Stomach (tissue), 9 donors: ENCODE measurements around the gene NLRP11. TPM values are rescaled to one million over a fixed set of nuclear protein-coding genes. Genes with fewer than 3 reads are reported as not detected.

Experiments
- DNase-seq, 2 donors: peaks; one replicate each; pipeline versions ENCODE4 v3.0.0 to v3.0.0-alpha.2; 2013 to 2019
- H3K27ac ChIP-seq, 5 donors: fragments of 200-600 bp in 4 of 5; sonication (generic) in 4 of 5; one replicate each; pipeline ENCODE4 v1.5.1; 2013 to 2019; ENCODE audit warnings: mild to moderate bottlenecking in 1 of 5, moderate library complexity in 1 of 5
- H3K27me3 ChIP-seq, 3 donors: fragments of 200-600 bp; sonication (generic); one replicate each; pipeline ENCODE4 v1.5.1; 2017 to 2019; ENCODE audit warnings: mixed run types in 1 of 3
- H3K36me3 ChIP-seq, 4 donors: fragments of 200-600 bp; sonication (generic); 1 replicate in 3 of 4; 2 replicates in 1 of 4; pipeline ENCODE4 v1.5.1; 2016 to 2019
- H3K4me1 ChIP-seq, 4 donors: fragments of 200-600 bp; sonication (generic); one replicate each; pipeline ENCODE4 v1.5.1; 2016 to 2019
- H3K4me3 ChIP-seq, 4 donors: fragments of 200-600 bp; sonication (generic) in 3 of 4; one replicate each; pipeline ENCODE4 v1.5.1; 2016 to 2019; ENCODE audit warnings: mild to moderate bottlenecking in 1 of 4
- H3K9me3 ChIP-seq, 4 donors: fragments of 200-600 bp; sonication (generic); one replicate each; pipeline ENCODE4 v1.5.1; 2016 to 2019
- EP300 ChIP-seq: sonication (generic); formaldehyde crosslinking; IDR thresholded peaks from one replicate; pipeline ENCODE4 v1.6.1; 2017; ENCODE audit warnings: antibody characterized with exemption
- POLR2A ChIP-seq, 4 donors: fragments of 450-650 bp; IDR thresholded peaks; one replicate each; pipeline ENCODE4 v1.6.1; 2016; ENCODE audit warnings: antibody characterized with exemption in 4 of 4, control low read depth in 2 of 4, mild to moderate bottlenecking in 1 of 4, moderate library complexity in 1 of 4
- POLR2AphosphoS5 ChIP-seq, 3 donors: sonication (generic); formaldehyde crosslinking; IDR thresholded peaks; one replicate each; pipeline ENCODE4 v1.6.1; 2016; ENCODE audit warnings: antibody characterized with exemption in 3 of 3
- WGBS, 5 donors: extraction: QIAGEN DNeasy Blood & Tissue Kit in 3 of 5; methylation state at CpG; one replicate each; pipeline versions ENCODE4 v1.1.5 to v1.1.7; 2013 to 2018; 5-methylcytosine and 5-hydroxymethylcytosine counted together
- intact Hi-C: fragments of 100-400 bp; cut with DNase I; formaldehyde crosslinking; loops from one replicate; pipeline ENCODE4 v1.15.1; 2023; ENCODE audit warnings: low total_unique reads
- polyA plus RNA-seq, 3 donors: library from polyadenylated mRNA; stranded (reverse); fragments of 200-250 nt; gene quantifications; one replicate each; pipeline ENCODE4 v1.2.3, GENCODE V29; 2013
- total RNA-seq, 5 donors: library from RNA; depleted of rRNA; stranded (reverse); fragments of >200 nt; gene quantifications; one replicate each; pipeline versions ENCODE4 v1.1.0 to v1.2.3, GENCODE V29; 2014 to 2016
- TF ChIP-seq, protein P1 (sequence below), 7 experiments: fragments of 450-650 bp in 4 of 7; fragments of 200-600 bp in 3 of 7; sonication (generic) in 3 of 7; IDR thresholded peaks; one replicate each; pipeline ENCODE4 v1.5.1; 2016 to 2019; ENCODE audit warnings: antibody characterized with exemption in 7 of 7, control low read depth in 2 of 7, mild to moderate bottlenecking in 1 of 7
- donor health status: healthy with polysubstance abuse.
- donor health status: Bipolar disorder and iron deficiency.
- donor health status: healthy.

Gene NLRP11
- total and polyA plus RNA-seq, 8 donors = 0.03 to 0.12 TPM; not detected in 6

GRCh38 chr19:55857149-55857548 is 25.4 kb upstream of the NLRP11 start:
- intact Hi-C loops = no loop called here
- DNase-seq = no peak
- H3K4me3 ChIP-seq = no peak overlapping the region
- no peaks in the 10 kb centered on the region for H3K27me3 ChIP-seq
- no peaks in the 10 kb centered on the region for H3K4me1 ChIP-seq
- 67 to 79% (median 70%) methylated on average over 4 of the region's 4 CpGs for WGBS, 5 donors
- no peaks in the 10 kb centered on the region for H3K36me3 ChIP-seq
- H3K27ac ChIP-seq = no peak overlapping the region
- no peak for TF ChIP-seq POLR2AphosphoS5 (IDR thresholded peaks at IDR 0.05)
- TF ChIP-seq, protein P1, sequence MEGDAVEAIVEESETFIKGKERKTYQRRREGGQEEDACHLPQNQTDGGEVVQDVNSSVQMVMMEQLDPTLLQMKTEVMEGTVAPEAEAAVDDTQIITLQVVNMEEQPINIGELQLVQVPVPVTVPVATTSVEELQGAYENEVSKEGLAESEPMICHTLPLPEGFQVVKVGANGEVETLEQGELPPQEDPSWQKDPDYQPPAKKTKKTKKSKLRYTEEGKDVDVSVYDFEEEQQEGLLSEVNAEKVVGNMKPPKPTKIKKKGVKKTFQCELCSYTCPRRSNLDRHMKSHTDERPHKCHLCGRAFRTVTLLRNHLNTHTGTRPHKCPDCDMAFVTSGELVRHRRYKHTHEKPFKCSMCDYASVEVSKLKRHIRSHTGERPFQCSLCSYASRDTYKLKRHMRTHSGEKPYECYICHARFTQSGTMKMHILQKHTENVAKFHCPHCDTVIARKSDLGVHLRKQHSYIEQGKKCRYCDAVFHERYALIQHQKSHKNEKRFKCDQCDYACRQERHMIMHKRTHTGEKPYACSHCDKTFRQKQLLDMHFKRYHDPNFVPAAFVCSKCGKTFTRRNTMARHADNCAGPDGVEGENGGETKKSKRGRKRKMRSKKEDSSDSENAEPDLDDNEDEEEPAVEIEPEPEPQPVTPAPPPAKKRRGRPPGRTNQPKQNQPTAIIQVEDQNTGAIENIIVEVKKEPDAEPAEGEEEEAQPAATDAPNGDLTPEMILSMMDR (IDR thresholded peaks at IDR 0.05) = no peak
- no peak for TF ChIP-seq EP300
- no peak for TF ChIP-seq POLR2A (IDR thresholded peaks at IDR 0.05)
- peaks cover 0 to 16% (median 3%) of the 10 kb centered on the region in 4 donors for H3K9me3 ChIP-seq

- no peak for DNase-seq
- Histone ChIP-seq H3K9me3 (peaks cover 0 to 13% (median 3%) of the 10 kb centered on the region in 4 donors), H3K27me3 (no peaks in the 10 kb centered on the region), H3K36me3 (no peaks in the 10 kb centered on the region), H3K4me1 (no peaks in the 10 kb centered on the region), H3K4me3 (no peak overlapping the region), H3K27ac (no peak overlapping the region)
- TF ChIP-seq, protein P1 (IDR thresholded peaks at IDR 0.05) = no peak
- TF ChIP-seq EP300 = no peak
- intact Hi-C loops = no loop called here
- WGBS, 5 donors = 62 to 77% (median 70%) methylated on average over 1 of the region's 1 CpG
These were observed 23.4 kb upstream of the NLRP11 start for GRCh38 chr19:55855160-55855559.

DNA sequence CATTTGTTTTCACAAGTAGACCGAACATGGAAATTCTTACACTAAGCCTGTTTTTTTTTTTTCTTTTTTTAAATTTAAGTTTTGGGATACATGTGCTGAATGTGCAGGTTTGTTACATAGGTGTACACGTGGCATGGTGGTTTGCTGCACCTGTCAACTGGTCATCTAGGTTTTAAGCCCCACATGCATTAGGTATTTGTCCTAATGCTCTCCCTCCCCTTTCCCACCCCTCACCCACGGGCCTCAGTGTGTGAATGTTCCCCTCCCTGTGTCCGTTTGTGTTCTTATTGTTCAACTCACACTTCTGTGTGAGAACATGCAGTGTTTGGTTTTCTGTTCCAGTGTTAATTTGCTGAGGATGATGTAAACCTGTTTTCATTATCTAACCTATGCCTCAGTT is 7.1 kb upstream of the NLRP11 start:
- DNase-seq = no peak
- Histone ChIP-seq H3K9me3 (peaks cover 0 to 21% (median 2%) of the 10 kb centered on the region in 4 donors), H3K4me3 (no peak overlapping the region), H3K27me3 (peaks cover 0 to 6% (median 0%) of the 10 kb centered on the region in 3 donors), H3K27ac (no peak overlapping the region), H3K36me3 (no peaks in the 10 kb centered on the region), H3K4me1 (no peaks in the 10 kb centered on the region)
- TF ChIP-seq POLR2A (IDR thresholded peaks at IDR 0.05) = no peak
- TF ChIP-seq, protein P1 (IDR thresholded peaks at IDR 0.05) = no peak
- TF ChIP-seq EP300 = no peak
- no peak for TF ChIP-seq POLR2AphosphoS5 (IDR thresholded peaks at IDR 0.05)
- intact Hi-C loops = no loop called here
- WGBS, 5 donors = 35 to 49% (median 45%) methylated on average over 4 of the region's 4 CpGs

DNA sequence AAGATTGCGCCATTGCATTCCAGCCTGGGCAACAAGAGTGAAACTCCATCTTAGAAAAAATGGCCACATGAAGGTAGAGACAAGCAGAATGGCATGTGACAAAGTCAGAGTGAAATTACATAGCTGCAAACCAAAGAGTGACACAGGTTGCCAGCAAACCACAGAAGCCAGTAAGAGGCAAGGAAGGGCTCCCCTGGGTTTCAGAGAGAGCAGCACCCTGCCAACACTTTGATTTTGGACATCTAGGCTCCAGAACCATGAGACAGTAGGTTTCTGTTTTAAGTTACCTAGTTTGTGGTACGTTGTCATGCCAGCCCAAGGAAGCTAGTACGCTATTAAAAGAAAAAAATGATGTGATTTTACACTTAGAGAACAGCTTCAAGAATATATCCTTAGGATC is 6.5 kb upstream of the NLRP11 start:
- Histone ChIP-seq H3K4me3 (no peak overlapping the region), H3K9me3 (peaks cover 0 to 15% (median 2%) of the 10 kb centered on the region in 4 donors), H3K27me3 (peaks cover 0 to 6% (median 0%) of the 10 kb centered on the region in 3 donors), H3K27ac (no peak overlapping the region), H3K4me1 (no peaks in the 10 kb centered on the region), H3K36me3 (no peaks in the 10 kb centered on the region)
- intact Hi-C loops = no loop called here
- TF ChIP-seq POLR2AphosphoS5 (IDR thresholded peaks at IDR 0.05) = no peak
- TF ChIP-seq, protein P1 (IDR thresholded peaks at IDR 0.05) = no peak
- no peak for TF ChIP-seq EP300
- TF ChIP-seq POLR2A (IDR thresholded peaks at IDR 0.05) = no peak
- 65 to 84% (median 81%) methylated on average over 3 of the region's 3 CpGs for WGBS, 5 donors
- no peak for DNase-seq
